SU-DHL-6 (cell line): Measurements from ENCODE around the gene PPP1R3G.

Source experiments
- H2AFZ ChIP-seq: fragments of 200-600 bp; sonication (generic); 2 replicates; pipeline ENCODE4 v1.6.1; 2014; ENCODE audit warnings: low read depth, mild to moderate bottlenecking, moderate library complexity, mixed read lengths, antibody characterized with exemption, low read length; ENCODE audit not compliant: severe bottlenecking
- H3F3A ChIP-seq: fragments of 200-600 bp; shearing (Covaris generic); 2 replicates; pipeline ENCODE4 v1.6.0; 2016; ENCODE audit warnings: antibody characterized with exemption, mild to moderate bottlenecking; ENCODE audit not compliant: insufficient read depth
- H3K27ac ChIP-seq: fragments of 200-600 bp; sonication (generic); 2 replicates; pipeline ENCODE4 v1.5.1; 2016; ENCODE audit warnings: low read depth, mild to moderate bottlenecking, low read length, moderate library complexity, mixed read lengths
- H3K27me3 ChIP-seq: fragments of 200-600 bp; sonication (generic), shearing (Covaris generic); 2 replicates; pipeline ENCODE4 v1.6.0; 2014; ENCODE audit warnings: mild to moderate bottlenecking, low read length
- H3K36me3 ChIP-seq: fragments of 200-600 bp; sonication (generic); 2 replicates; pipeline ENCODE4 v1.6.1; 2014; ENCODE audit warnings: mild to moderate bottlenecking, low read length, mixed read lengths
- H3K4me2 ChIP-seq: fragments of 300-600, 200-600 bp; shearing (Covaris generic), sonication (generic); 2 replicates; pipeline ENCODE4 v1.6.0; 2014; ENCODE audit warnings: low read length, low read depth, mild to moderate bottlenecking; ENCODE audit not compliant: poor library complexity, severe bottlenecking
- H3K4me3 ChIP-seq: fragments of 200-600 bp; sonication (generic); 2 replicates; pipeline ENCODE4 v1.5.1; 2014; ENCODE audit warnings: antibody characterized with exemption, low read length, mild to moderate bottlenecking, mixed read lengths; ENCODE audit not compliant: insufficient read depth, poor library complexity, severe bottlenecking
- H3K79me2 ChIP-seq: fragments of 200-600 bp; sonication (generic); 2 replicates; pipeline ENCODE4 v1.6.1; 2014; ENCODE audit warnings: mild to moderate bottlenecking, low read length, moderate library complexity; ENCODE audit not compliant: insufficient read depth
- H3K9ac ChIP-seq: fragments of 200-600 bp; sonication (generic); 2 replicates; pipeline ENCODE4 v1.7.0; 2014; ENCODE audit warnings: mild to moderate bottlenecking, low read length
- H3K9me2 ChIP-seq: fragments of 200-600 bp; sonication (generic); replicated peaks from 2 replicates; pipeline ENCODE4 v1.6.1; 2014; ENCODE audit warnings: low read length; ENCODE audit not compliant: insufficient read depth
- H3K9me3 ChIP-seq: fragments of 200-600 bp; sonication (generic); 2 replicates; pipeline ENCODE4 v1.6.1; 2014; ENCODE audit warnings: low read length, mixed read lengths; ENCODE audit not compliant: insufficient read depth
- H4K20me1 ChIP-seq: fragments of 200-600 bp; sonication (generic); 2 replicates; pipeline ENCODE4 v1.6.1; 2014; ENCODE audit warnings: low read depth, mild to moderate bottlenecking, antibody characterized with exemption, low read length, moderate library complexity, mixed read lengths
- CTCF ChIP-seq: fragments of 200-600 bp; sonication (generic); IDR thresholded peaks from one replicate; pipeline ENCODE4 v1.5.1; 2017; ENCODE audit warnings: antibody characterized with exemption, mild to moderate bottlenecking, low read length, moderate library complexity; ENCODE audit not compliant: insufficient read depth, poor library complexity, severe bottlenecking
- EZH2phosphoT487 ChIP-seq: fragments of 200-600 bp; sonication (generic), shearing (Covaris generic); conservative IDR thresholded peaks from 2 replicates; pipeline ENCODE4 v1.6.1; 2018; ENCODE audit warnings: mild to moderate bottlenecking, antibody characterized with exemption, low read length, moderate library complexity, mixed read lengths

The PPP1R3G gene

GRCh38 chr6:5079692-5080091 lies 5.4 kb upstream of the PPP1R3G start:
- H3K27ac ChIP-seq, result no peak overlapping the region
- TF ChIP-seq EZH2phosphoT487 (no peak), CTCF (no peak)
- no peaks in the 10 kb centered on the region for H3K9me2 ChIP-seq
- no peak overlapping the region for H3K9ac ChIP-seq
- H3K79me2 ChIP-seq, result no peaks in the 10 kb centered on the region
- no peak overlapping the region for H2AFZ ChIP-seq
- no peaks in the 10 kb centered on the region for H3F3A ChIP-seq
- no peaks in the 10 kb centered on the region for H3K9me3 ChIP-seq
- no peaks in the 10 kb centered on the region for H4K20me1 ChIP-seq
- no peak overlapping the region for H3K4me2 ChIP-seq
- H3K27me3 ChIP-seq, result no peaks in the 10 kb centered on the region
- H3K4me3 ChIP-seq, result no peak overlapping the region
- H3K36me3 ChIP-seq, result no peaks in the 10 kb centered on the region

- Histone ChIP-seq H3K4me2 (no peak overlapping the region), H3K27ac (no peak overlapping the region), H4K20me1 (no peaks in the 10 kb centered on the region), H3K27me3 (no peaks in the 10 kb centered on the region), H2AFZ (no peak overlapping the region), H3K4me3 (no peak overlapping the region), H3K9ac (no peak overlapping the region), H3K36me3 (no peaks in the 10 kb centered on the region), H3K9me3 (no peaks in the 10 kb centered on the region), H3K79me2 (no peaks in the 10 kb centered on the region), H3F3A (no peaks in the 10 kb centered on the region), H3K9me2 (no peaks in the 10 kb centered on the region)
- no peak for TF ChIP-seq CTCF
- no peak for TF ChIP-seq EZH2phosphoT487
These were observed 4.6 kb upstream of the PPP1R3G start for GRCh38 chr6:5080574-5080973.

GRCh38 chr6:5081182-5081581 lies 4.0 kb upstream of the PPP1R3G start:
- Histone ChIP-seq H3K4me3 (no peak overlapping the region), H3K27me3 (no peaks in the 10 kb centered on the region), H3K9ac (no peak overlapping the region), H3F3A (no peaks in the 10 kb centered on the region), H2AFZ (no peak overlapping the region), H3K9me3 (no peaks in the 10 kb centered on the region), H3K27ac (no peak overlapping the region), H3K4me2 (no peak overlapping the region), H4K20me1 (no peaks in the 10 kb centered on the region), H3K9me2 (no peaks in the 10 kb centered on the region), H3K79me2 (no peaks in the 10 kb centered on the region), H3K36me3 (no peaks in the 10 kb centered on the region)
- no peak for TF ChIP-seq CTCF

- Histone ChIP-seq H2AFZ (no peak overlapping the region), H3K36me3 (no peaks in the 10 kb centered on the region), H3K4me3 (no peak overlapping the region)
These were observed 3.2 kb upstream of the PPP1R3G start for GRCh38 chr6:5081955-5082354.

More at GRCh38 chr6:5081955-5082354, 3.2 kb upstream of the PPP1R3G start:
- Histone ChIP-seq H3K9ac (no peak overlapping the region), H3K9me3 (no peaks in the 10 kb centered on the region), H3K27me3 (no peaks in the 10 kb centered on the region), H3K79me2 (no peaks in the 10 kb centered on the region), H3K4me2 (no peak overlapping the region), H3F3A (no peaks in the 10 kb centered on the region), H3K9me2 (no peaks in the 10 kb centered on the region), H4K20me1 (no peaks in the 10 kb centered on the region), H3K27ac (no peak overlapping the region)
- no peak for TF ChIP-seq CTCF
- TF ChIP-seq EZH2phosphoT487, result no peak
